HepG2 (cell line): ENCODE data around the gene PEA15. TPM values are rescaled to one million over a fixed set of nuclear protein-coding genes. Genes with fewer than 3 reads are reported as not detected.

ENCODE experiments used
- ATAC-seq: fragments of 200-7000 bp; cut with Tn5 transposase; 3 replicates; pipeline ENCODE4 v1.9.1; 2020; ENCODE audit warnings: mild to moderate bottlenecking, moderate library complexity
- BruUV-seq: library from RNA; stranded (reverse); fragments of 400-500 nt; replicated peaks from 2 replicates; lab custom pipeline; 2021; lab: Mats Ljungman, UMichigan
- CTCF ChIA-PET: fragments of 300-600 bp; formaldehyde crosslinking; extraction: SDS; loops from one replicate; lab custom pipeline; 2021; ENCODE audit warnings: low total read pairs, inconsistent platforms, low intra/inter-chr PET ratio; lab: Yijun Ruan, JAX
- POLR2A ChIA-PET: fragments of 350-600 bp; sonication (Branson Sonifier 250); formaldehyde crosslinking; loops from one replicate; lab custom pipeline; 2020; ENCODE audit warnings: antibody characterized with exemption, inconsistent platforms; lab: Yijun Ruan, JAX
- DNase-seq: peaks from one replicate; pipeline ENCODE4 v3.0.0-alpha.2; 2015; ENCODE audit warnings: low spot score
- FAIRE-seq: peaks from 3 replicates; lab custom pipeline; 2011; peaks lifted over from hg19 to GRCh38; lab: Jason Lieb, UNC
- H2AFZ ChIP-seq: one replicate; pipeline ENCODE4 v1.6.1; 2011; ENCODE audit warnings: low read length, inconsistent platforms
- H3K27ac ChIP-seq: fragments of 300-600 bp; 3 replicates; pipeline ENCODE4 v1.8.0; 2011; ENCODE audit warnings: mixed run types, mild to moderate bottlenecking, mixed read lengths, low read length, inconsistent platforms; ENCODE audit not compliant: insufficient read depth; ENCODE audit errors: extremely low read length
- H3K27me3 ChIP-seq, 2 experiments: fragments of 200-600 bp in 1 of 2; 2 replicates in 1 of 2; 3 replicates in 1 of 2; pipeline versions ENCODE4 v1.6.0 to v1.8.0; 2011; ENCODE audit warnings: low read length in 2 of 2, mild to moderate bottlenecking in 2 of 2, moderate library complexity in 2 of 2, inconsistent platforms in 1 of 2; ENCODE audit not compliant: insufficient read depth in 2 of 2, control insufficient read depth in 1 of 2
- H3K36me3 ChIP-seq, 2 experiments: fragments of 200-600 bp in 1 of 2; replicated peaks in 1 of 2; 2 replicates in 1 of 2; 3 replicates in 1 of 2; pipeline versions ENCODE4 v1.5.1 to v1.8.0; 2011; ENCODE audit warnings: low read length in 2 of 2, inconsistent platforms in 1 of 2; ENCODE audit not compliant: insufficient read depth in 2 of 2, control insufficient read depth in 1 of 2
- H3K4me1 ChIP-seq: 2 replicates; pipeline ENCODE4 v1.5.1; 2012; ENCODE audit warnings: low read length, inconsistent platforms; ENCODE audit not compliant: insufficient read depth
- H3K4me2 ChIP-seq: 2 replicates; pipeline ENCODE4 v1.6.0; 2011; ENCODE audit warnings: low read depth, low read length, inconsistent platforms
- H3K4me3 ChIP-seq, 3 experiments: fragments of 200-600 bp in 1 of 3; sonication (generic), shearing (Covaris generic) in 1 of 3; replicated peaks in 1 of 3; 2 replicates each; pipeline ENCODE4 v1.5.1; 2011 to 2016; ENCODE audit warnings: low read length in 3 of 3, inconsistent platforms in 2 of 3, low read depth in 2 of 3, mild to moderate bottlenecking in 2 of 3, control low read depth in 1 of 3, mixed read lengths in 1 of 3; ENCODE audit not compliant: insufficient read depth in 1 of 3
- H3K79me2 ChIP-seq: one replicate; pipeline ENCODE4 v1.6.1; 2011; ENCODE audit warnings: low read length, inconsistent platforms; ENCODE audit not compliant: insufficient read depth
- H3K9ac ChIP-seq: 2 replicates; pipeline ENCODE4 v1.6.0; 2011; ENCODE audit warnings: mild to moderate bottlenecking, low read depth, low read length, inconsistent platforms; ENCODE audit not compliant: insufficient read depth
- H3K9me3 ChIP-seq: 2 replicates; pipeline ENCODE4 v1.5.1; 2012; ENCODE audit warnings: mild to moderate bottlenecking, low read length
- H4K20me1 ChIP-seq: 2 replicates; pipeline ENCODE4 v1.6.0; 2011; ENCODE audit warnings: inconsistent platforms, mild to moderate bottlenecking, low read length, moderate library complexity; ENCODE audit not compliant: insufficient read depth
- ATF7-NPFF ChIP-seq: sonication (generic); formaldehyde crosslinking; IDR thresholded peaks from 2 replicates; pipeline ENCODE4 v1.8.1; 2023; ENCODE audit warnings: mild to moderate bottlenecking, low read depth, missing genetic modification reagents, moderate library complexity
- KMT2A ChIP-seq: sonication (generic); formaldehyde crosslinking; IDR thresholded peaks from 2 replicates; pipeline ENCODE4 v1.4.0; 2020; ENCODE audit warnings: missing genetic modification reagents
- MYC ChIP-seq: sonication (generic); formaldehyde crosslinking; IDR thresholded peaks from 2 replicates; pipeline ENCODE4 v1.9.0; 2021; ENCODE audit warnings: missing genetic modification reagents, borderline replicate concordance
- TCF12 ChIP-seq, 2 experiments: fragments of 450-650 bp in 1 of 2; sonication (generic) in 1 of 2; formaldehyde crosslinking in 1 of 2; IDR thresholded peaks; 2 replicates each; pipeline versions ENCODE4 v1.6.1 to v1.8.0; 2017 to 2022; ENCODE audit warnings: antibody characterized with exemption in 1 of 2, mild to moderate bottlenecking in 1 of 2, missing genetic modification reagents in 1 of 2, moderate library complexity in 1 of 2
- ZFP36L1 ChIP-seq: sonication (generic); formaldehyde crosslinking; IDR thresholded peaks from 2 replicates; pipeline ENCODE4 v1.8.0; 2022; ENCODE audit warnings: mild to moderate bottlenecking, missing genetic modification reagents, moderate library complexity
- ZNF232 ChIP-seq: sonication (generic); formaldehyde crosslinking; IDR thresholded peaks from 2 replicates; pipeline ENCODE4 v1.4.0; 2020; ENCODE audit warnings: missing genetic modification reagents, borderline replicate concordance
- ZNF772 ChIP-seq: sonication (generic); formaldehyde crosslinking; IDR thresholded peaks from 2 replicates; pipeline ENCODE4 v1.5.0; 2020; ENCODE audit warnings: mild to moderate bottlenecking, missing genetic modification reagents
- in situ Hi-C: cut with HindIII; loops from 2 replicates; pipeline ENCODE4 v1.10.0; 2017; ENCODE audit warnings: low pct_unique_long_range_greater_than_20kb; ENCODE audit not compliant: extremely low pct_ligation_motif_present
- intact Hi-C: fragments of 100-400 bp; cut with micrococcal nuclease; formaldehyde crosslinking; loops from one replicate; pipeline ENCODE4 v1.10.0; 2022; ENCODE audit not compliant: unreplicated experiment
- polyA plus RNA-seq, 8 experiments: library from polyadenylated mRNA; depleted of rRNA in 3 of 8; stranded (reverse) in 7 of 8; unstranded in 1 of 8; fragments of >200 nt; fragmentation: Illumina TruSeq in 4 of 8; extraction: Trizol in 4 of 8; gene quantifications; 2 replicates each; pipeline versions ENCODE4 v1.2.1 to v1.2.3, GENCODE V29; 2011 to 2016; ENCODE audit warnings: low read depth in 4 of 8, missing spikeins in 1 of 8, mixed read lengths in 1 of 8; ENCODE audit not compliant: insufficient read depth in 1 of 8
- total RNA-seq, 5 experiments: library from RNA; depleted of rRNA; stranded (reverse); fragments of >200 nt; fragmentation: Illumina TruSeq; extraction: Trizol; gene quantifications; 2 replicates each; pipeline ENCODE4 v1.2.3, GENCODE V29; 2016; ENCODE audit warnings: low read depth in 1 of 5
- TF ChIP-seq, protein P1 (sequence below): sonication (generic); formaldehyde crosslinking; IDR thresholded peaks from 2 replicates; pipeline ENCODE4 v1.5.0; 2020; ENCODE audit warnings: missing genetic modification reagents
- TF ChIP-seq, protein P2 (sequence below): IDR thresholded peaks from 2 replicates; pipeline ENCODE4 v1.6.1; 2016; ENCODE audit warnings: control low read depth
- TF ChIP-seq, protein P3 (sequence below): sonication (generic); formaldehyde crosslinking; IDR thresholded peaks from 2 replicates; pipeline ENCODE4 v1.4.0; 2020; ENCODE audit warnings: mild to moderate bottlenecking, missing genetic modification reagents
- TF ChIP-seq, protein P4 (sequence below): sonication (generic); formaldehyde crosslinking; IDR thresholded peaks from 2 replicates; pipeline ENCODE4 v1.4.0; 2020; ENCODE audit warnings: low read depth, mild to moderate bottlenecking, missing genetic modification reagents

PEA15 gene
- total and polyA plus RNA-seq, 2 of the 13 experiments (the other 11 are each of a cell fraction or from before 2014, with no cell fraction given) = 12.1 to 35.2 TPM

DNA sequence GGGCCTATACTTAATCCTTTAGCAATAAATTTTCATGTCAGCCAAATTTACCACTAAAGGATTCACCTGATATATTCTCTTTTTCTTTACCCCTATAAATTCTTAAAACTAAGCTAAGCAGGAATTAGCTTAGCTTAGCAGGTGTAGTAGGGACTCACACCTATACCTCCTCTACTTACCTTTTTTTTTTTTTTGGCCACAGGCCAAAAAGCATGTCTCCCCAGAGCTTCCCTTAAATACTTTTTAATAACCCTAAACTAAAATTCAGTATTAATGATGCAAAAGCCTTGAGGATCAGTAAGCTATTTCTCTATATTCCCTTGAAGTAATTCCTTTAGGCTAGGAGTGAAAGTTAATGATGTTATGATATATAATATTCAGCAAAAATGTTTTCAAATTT is 23.2 kb downstream of the PEA15 start:
- H3K79me2 ChIP-seq = no peaks in the 10 kb centered on the region
- BruUV-seq = no TSS peak
- ChIA-PET CTCF (no interaction called here), POLR2A (interaction anchor here (1.4 to 1.6 kb wide), 2 partner anchors 34 to 129 kb away, joined by 3 read pairs; partner anchors contain the start of gene DCAF8)
- no peaks in the 10 kb centered on the region for H3K27me3 ChIP-seq
- H4K20me1 ChIP-seq = no peaks in the 10 kb centered on the region
- ATAC-seq (no peak), FAIRE-seq (no peak), DNase-seq (no peak)
- TF ChIP-seq MYC (CRISPR knock-in tag) = no peak
- TF ChIP-seq ZNF232 = no peak
- TF ChIP-seq, protein P1, sequence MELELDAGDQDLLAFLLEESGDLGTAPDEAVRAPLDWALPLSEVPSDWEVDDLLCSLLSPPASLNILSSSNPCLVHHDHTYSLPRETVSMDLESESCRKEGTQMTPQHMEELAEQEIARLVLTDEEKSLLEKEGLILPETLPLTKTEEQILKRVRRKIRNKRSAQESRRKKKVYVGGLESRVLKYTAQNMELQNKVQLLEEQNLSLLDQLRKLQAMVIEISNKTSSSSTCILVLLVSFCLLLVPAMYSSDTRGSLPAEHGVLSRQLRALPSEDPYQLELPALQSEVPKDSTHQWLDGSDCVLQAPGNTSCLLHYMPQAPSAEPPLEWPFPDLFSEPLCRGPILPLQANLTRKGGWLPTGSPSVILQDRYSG (CRISPR knock-in tag) = no peak
- no peak for TF ChIP-seq KMT2A (CRISPR knock-in tag)
- TF ChIP-seq, protein P2, sequence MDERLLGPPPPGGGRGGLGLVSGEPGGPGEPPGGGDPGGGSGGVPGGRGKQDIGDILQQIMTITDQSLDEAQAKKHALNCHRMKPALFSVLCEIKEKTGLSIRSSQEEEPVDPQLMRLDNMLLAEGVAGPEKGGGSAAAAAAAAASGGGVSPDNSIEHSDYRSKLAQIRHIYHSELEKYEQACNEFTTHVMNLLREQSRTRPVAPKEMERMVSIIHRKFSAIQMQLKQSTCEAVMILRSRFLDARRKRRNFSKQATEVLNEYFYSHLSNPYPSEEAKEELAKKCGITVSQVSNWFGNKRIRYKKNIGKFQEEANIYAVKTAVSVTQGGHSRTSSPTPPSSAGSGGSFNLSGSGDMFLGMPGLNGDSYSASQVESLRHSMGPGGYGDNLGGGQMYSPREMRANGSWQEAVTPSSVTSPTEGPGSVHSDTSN (CRISPR knock-in tag) = no peak
- TF ChIP-seq, protein P3, sequence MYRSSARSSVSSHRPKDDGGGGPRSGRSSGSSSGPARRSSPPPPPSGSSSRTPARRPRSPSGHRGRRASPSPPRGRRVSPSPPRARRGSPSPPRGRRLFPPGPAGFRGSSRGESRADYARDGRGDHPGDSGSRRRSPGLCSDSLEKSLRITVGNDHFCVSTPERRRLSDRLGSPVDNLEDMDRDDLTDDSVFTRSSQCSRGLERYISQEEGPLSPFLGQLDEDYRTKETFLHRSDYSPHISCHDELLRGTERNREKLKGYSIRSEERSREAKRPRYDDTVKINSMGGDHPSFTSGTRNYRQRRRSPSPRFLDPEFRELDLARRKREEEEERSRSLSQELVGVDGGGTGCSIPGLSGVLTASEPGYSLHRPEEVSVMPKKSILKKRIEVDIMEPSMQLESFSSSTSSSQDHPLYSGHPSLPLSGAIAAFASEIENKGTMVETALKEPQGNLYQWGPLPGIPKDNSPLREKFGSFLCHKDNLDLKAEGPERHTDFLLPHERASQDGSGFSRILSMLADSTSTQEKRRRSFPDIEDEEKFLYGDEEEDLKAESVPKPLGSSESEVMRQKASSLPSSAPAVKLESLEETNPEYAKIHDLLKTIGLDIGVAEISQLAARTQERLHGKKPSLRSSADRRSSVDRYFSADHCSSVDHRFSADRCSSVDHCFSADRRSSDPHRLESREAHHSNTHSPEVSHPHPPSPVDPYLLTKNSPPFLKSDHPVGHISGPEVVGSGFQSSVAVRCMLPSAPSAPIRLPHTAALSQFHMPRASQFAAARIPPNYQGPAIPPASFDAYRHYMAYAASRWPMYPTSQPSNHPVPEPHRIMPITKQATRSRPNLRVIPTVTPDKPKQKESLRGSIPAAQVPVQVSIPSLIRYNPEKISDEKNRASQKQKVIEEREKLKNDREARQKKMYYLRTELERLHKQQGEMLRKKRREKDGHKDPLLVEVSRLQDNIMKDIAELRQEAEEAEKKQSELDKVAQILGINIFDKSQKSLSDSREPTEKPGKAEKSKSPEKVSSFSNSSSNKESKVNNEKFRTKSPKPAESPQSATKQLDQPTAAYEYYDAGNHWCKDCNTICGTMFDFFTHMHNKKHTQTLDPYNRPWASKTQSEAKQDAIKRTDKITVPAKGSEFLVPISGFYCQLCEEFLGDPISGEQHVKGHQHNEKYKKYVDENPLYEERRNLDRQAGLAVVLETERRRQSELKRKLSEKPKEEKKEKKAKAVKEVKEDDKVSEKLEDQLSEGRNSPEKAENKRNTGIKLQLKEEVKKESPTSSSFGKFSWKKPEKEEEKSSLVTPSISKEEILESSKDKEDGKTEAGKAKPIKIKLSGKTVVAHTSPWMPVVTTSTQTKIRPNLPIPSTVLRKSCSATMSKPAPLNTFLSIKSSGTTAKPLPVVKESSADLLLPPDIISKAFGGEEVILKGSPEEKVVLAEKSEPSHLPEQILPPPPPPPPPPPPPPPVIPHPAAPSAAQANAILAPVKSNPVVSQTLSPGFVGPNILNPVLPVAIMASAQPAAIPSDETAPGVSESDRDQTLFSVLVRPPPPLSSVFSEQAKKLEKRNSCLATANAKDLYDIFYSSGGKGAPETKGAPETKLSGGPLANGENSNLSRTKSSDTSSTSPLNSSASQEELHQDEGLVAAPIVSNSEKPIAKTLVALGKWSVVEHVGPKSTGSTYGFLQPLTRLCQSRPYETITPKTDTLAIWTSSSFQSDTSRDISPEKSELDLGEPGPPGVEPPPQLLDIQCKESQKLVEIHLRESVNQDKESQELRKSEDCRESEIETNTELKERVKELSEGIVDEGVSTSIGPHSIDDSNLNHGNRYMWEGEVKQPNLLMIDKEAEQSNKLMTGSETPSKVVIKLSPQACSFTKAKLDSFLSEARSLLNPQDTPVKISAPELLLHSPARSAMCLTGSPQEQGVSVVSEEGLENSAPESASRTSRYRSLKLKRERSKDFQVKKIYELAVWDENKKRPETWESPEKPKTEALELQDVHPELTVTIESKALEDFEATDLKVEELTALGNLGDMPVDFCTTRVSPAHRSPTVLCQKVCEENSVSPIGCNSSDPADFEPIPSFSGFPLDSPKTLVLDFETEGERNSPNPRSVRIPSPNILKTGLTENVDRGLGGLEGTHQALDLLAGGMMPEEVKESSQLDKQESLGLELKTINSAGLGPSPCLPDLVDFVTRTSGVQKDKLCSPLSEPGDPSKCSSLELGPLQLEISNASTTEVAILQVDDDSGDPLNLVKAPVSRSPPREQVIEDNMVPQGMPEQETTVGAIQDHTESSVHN = no peak
- TF ChIP-seq ATF7-NPFF (CRISPR knock-in tag) = no peak
- TF ChIP-seq ZNF772 (CRISPR knock-in tag) = no peak
- TF ChIP-seq, protein P4, sequence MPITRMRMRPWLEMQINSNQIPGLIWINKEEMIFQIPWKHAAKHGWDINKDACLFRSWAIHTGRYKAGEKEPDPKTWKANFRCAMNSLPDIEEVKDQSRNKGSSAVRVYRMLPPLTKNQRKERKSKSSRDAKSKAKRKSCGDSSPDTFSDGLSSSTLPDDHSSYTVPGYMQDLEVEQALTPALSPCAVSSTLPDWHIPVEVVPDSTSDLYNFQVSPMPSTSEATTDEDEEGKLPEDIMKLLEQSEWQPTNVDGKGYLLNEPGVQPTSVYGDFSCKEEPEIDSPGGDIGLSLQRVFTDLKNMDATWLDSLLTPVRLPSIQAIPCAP = no peak
- no peak for TF ChIP-seq TCF12 (IDR thresholded peaks at IDR 0.05)
- TF ChIP-seq TCF12 (CRISPR knock-in tag; IDR thresholded peaks at IDR 0.05) = no peak
- no peak for TF ChIP-seq ZFP36L1 (CRISPR knock-in tag)
- no peaks in the 10 kb centered on the region for H3K4me1 ChIP-seq
- intact Hi-C loops = no loop called here
- in situ Hi-C loops = no loop called here
- H2AFZ ChIP-seq = no peak overlapping the region
- H3K9ac ChIP-seq = no peak overlapping the region
- H3K4me3 ChIP-seq = no peak overlapping the region
- no peaks in the 10 kb centered on the region for H3K9me3 ChIP-seq
- H3K4me2 ChIP-seq = no peak overlapping the region
- peaks cover 35 to 94% of the 10 kb centered on the region in 2 experiments for H3K36me3 ChIP-seq
- no peak overlapping the region for H3K27ac ChIP-seq
